Neural cell (in vitro differentiated cells): ENCODE measurements around the gene TRAPPC2. TPM values are rescaled to one million over a fixed set of nuclear protein-coding genes. Genes with fewer than 3 reads are reported as not detected.

Experiments used
- H2AFZ ChIP-seq: fragments of 200-600, 300-800 bp; sonication (generic), shearing (Covaris generic); 2 replicates; pipeline ENCODE4 v1.6.0; 2014; ENCODE audit warnings: low read depth, mild to moderate bottlenecking, antibody characterized with exemption, low read length, moderate library complexity
- H3F3A ChIP-seq: fragments of 200-600 bp; shearing (Covaris generic); 2 replicates; pipeline ENCODE4 v1.6.1; 2016; ENCODE audit warnings: mild to moderate bottlenecking, moderate library complexity, mixed read lengths, antibody characterized with exemption, low read length; ENCODE audit not compliant: insufficient read depth, poor library complexity, severe bottlenecking
- H3K27ac ChIP-seq: fragments of 200-600, 300-800 bp; sonication (generic), shearing (Covaris generic); 2 replicates; pipeline ENCODE4 v1.5.1; 2014; ENCODE audit warnings: mild to moderate bottlenecking, low read length, moderate library complexity
- H3K27me3 ChIP-seq: fragments of 300-800, 200-600 bp; sonication (generic), shearing (Covaris generic); 2 replicates; pipeline ENCODE4 v1.6.0; 2014; ENCODE audit warnings: mild to moderate bottlenecking, low read depth, low read length, moderate library complexity; ENCODE audit not compliant: insufficient read depth
- H3K36me3 ChIP-seq: fragments of 300-800, 200-600 bp; sonication (generic), shearing (Covaris generic); 2 replicates; pipeline ENCODE4 v1.5.1; 2014; ENCODE audit warnings: mild to moderate bottlenecking, antibody characterized with exemption, low read length, moderate library complexity; ENCODE audit not compliant: insufficient read depth
- H3K4me2 ChIP-seq: fragments of 300-800, 200-600 bp; sonication (generic), shearing (Covaris generic); 2 replicates; pipeline ENCODE4 v1.6.0; 2014; ENCODE audit warnings: mild to moderate bottlenecking, low read length
- H3K4me3 ChIP-seq: fragments of 300-800, 200-600 bp; sonication (generic), shearing (Covaris generic); 2 replicates; pipeline ENCODE4 v1.5.1; 2014; ENCODE audit warnings: mild to moderate bottlenecking, low read length, moderate library complexity
- H3K79me2 ChIP-seq: fragments of 200-600 bp; shearing (Covaris generic); replicated peaks from 2 replicates; pipeline ENCODE4 v1.6.0; 2014; ENCODE audit warnings: mild to moderate bottlenecking, low read length, moderate library complexity; ENCODE audit not compliant: insufficient read depth
- H3K9ac ChIP-seq: fragments of 300-800, 200-600 bp; sonication (generic), shearing (Covaris generic); 2 replicates; pipeline ENCODE4 v1.6.1; 2016; ENCODE audit warnings: mild to moderate bottlenecking, low read length, mixed read lengths
- H3K9me2 ChIP-seq: fragments of 200-600 bp; shearing (Covaris generic); 2 replicates; pipeline ENCODE4 v1.6.1; 2016; ENCODE audit warnings: mild to moderate bottlenecking, low read length, mixed read lengths; ENCODE audit not compliant: insufficient read depth
- H3K9me3 ChIP-seq: fragments of 200-600, 300-800 bp; sonication (generic), shearing (Covaris generic); 2 replicates; pipeline ENCODE4 v1.6.1; 2016; ENCODE audit warnings: mild to moderate bottlenecking, mixed run types, low read length, moderate library complexity, mixed read lengths
- H4K20me1 ChIP-seq: fragments of 200-600 bp; shearing (Covaris generic); 2 replicates; pipeline ENCODE4 v1.6.1; 2016; ENCODE audit warnings: mild to moderate bottlenecking, mixed run types; ENCODE audit not compliant: insufficient read depth
- CTCF ChIP-seq: fragments of 450-650 bp; IDR thresholded peaks from 2 replicates; pipeline ENCODE4 v1.5.1; 2014; ENCODE audit warnings: antibody characterized with exemption, mild to moderate bottlenecking, moderate library complexity; ENCODE audit not compliant: poor library complexity, severe bottlenecking
- EP300 ChIP-seq: fragments of 450-650 bp; conservative IDR thresholded peaks from 2 replicates; pipeline ENCODE4 v1.6.1; 2014; ENCODE audit warnings: antibody characterized with exemption, mild to moderate bottlenecking, moderate library complexity; ENCODE audit not compliant: poor library complexity, severe bottlenecking
- EZH2 ChIP-seq: fragments of 200-600, 300-800 bp; shearing (Covaris generic), sonication (generic); IDR thresholded peaks from 2 replicates; pipeline ENCODE4 v1.6.1; 2014; ENCODE audit warnings: antibody characterized with exemption, low read length, borderline replicate concordance, mild to moderate bottlenecking; ENCODE audit not compliant: insufficient read depth, poor library complexity, severe bottlenecking
- MXI1 ChIP-seq: fragments of 450-650 bp; conservative IDR thresholded peaks from 2 replicates; pipeline ENCODE4 v1.6.1; 2014; ENCODE audit warnings: antibody characterized with exemption, mild to moderate bottlenecking; ENCODE audit not compliant: poor library complexity, severe bottlenecking
- POLR2AphosphoS5 ChIP-seq: IDR thresholded peaks from 2 replicates; pipeline ENCODE4 v1.6.1; 2012
- RAD21 ChIP-seq: fragments of 450-650 bp; conservative IDR thresholded peaks from 2 replicates; pipeline ENCODE4 v1.6.1; 2014; ENCODE audit warnings: antibody characterized with exemption, mild to moderate bottlenecking, moderate library complexity
- REST ChIP-seq: IDR thresholded peaks from 2 replicates; pipeline ENCODE4 v1.6.1; 2012; ENCODE audit warnings: borderline replicate concordance
- SMC3 ChIP-seq: fragments of 450-650 bp; conservative IDR thresholded peaks from 2 replicates; pipeline ENCODE4 v1.6.1; 2014; ENCODE audit warnings: antibody characterized with exemption, mild to moderate bottlenecking, moderate library complexity; ENCODE audit not compliant: poor library complexity
- TAF1 ChIP-seq: IDR thresholded peaks from 2 replicates; pipeline ENCODE4 v1.6.1; 2012; ENCODE audit warnings: low read depth
- polyA plus RNA-seq: library from polyadenylated mRNA; depleted of rRNA; stranded (reverse); fragments of >200 nt; gene quantifications from 2 replicates; pipeline ENCODE4 v1.2.3, GENCODE V29; 2014

The TRAPPC2 gene
- polyA plus RNA-seq, 1 donor from 2014 or later, result 94.2 TPM

DNA sequence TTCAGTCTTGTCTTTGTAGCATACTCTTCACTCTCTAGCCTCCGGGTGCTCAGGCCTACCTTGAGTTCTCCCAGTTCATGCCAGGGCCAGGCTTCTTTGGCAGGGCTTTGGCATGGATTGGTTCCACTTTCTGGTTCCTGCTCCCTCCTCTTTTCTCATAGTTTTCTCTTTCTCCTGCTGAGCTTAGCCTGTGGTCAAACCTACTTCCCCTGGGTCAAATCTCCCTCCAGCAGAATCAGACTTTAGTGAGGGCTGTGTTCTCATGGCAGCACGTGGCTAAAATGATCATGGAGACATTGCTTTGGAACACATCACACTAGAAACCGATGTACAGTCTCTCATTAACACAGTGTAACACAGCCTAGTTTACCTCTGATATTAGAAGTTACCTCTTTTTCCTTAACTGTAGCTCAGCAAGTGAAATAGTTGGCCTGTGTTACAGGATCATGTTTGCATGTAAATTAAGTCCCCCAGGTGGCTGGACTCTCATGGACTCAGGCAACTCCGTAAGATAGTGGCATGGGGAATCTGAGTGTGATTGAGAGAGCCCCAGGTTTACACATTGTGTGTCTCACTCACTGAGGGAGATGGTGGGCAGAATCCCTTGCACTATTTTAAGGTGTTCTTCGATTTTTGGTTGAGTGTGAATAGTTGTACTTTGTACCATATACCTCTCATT, 32.2 kb downstream of the TRAPPC2 start:
- H3K9me2 ChIP-seq, result no peaks in the 10 kb centered on the region
- no peaks in the 10 kb centered on the region for H3K9me3 ChIP-seq
- no peak overlapping the region for H3K4me2 ChIP-seq
- no peak overlapping the region for H3K9ac ChIP-seq
- TF ChIP-seq SMC3 (no peak), REST (no peak), TAF1 (no peak), RAD21 (no peak), CTCF (no peak), EZH2 (no peak), POLR2AphosphoS5 (no peak), MXI1 (no peak), EP300 (no peak)
- no peaks in the 10 kb centered on the region for H3K36me3 ChIP-seq
- no peaks in the 10 kb centered on the region for H4K20me1 ChIP-seq
- no peak overlapping the region for H3K27ac ChIP-seq
- no peaks in the 10 kb centered on the region for H3K79me2 ChIP-seq
- H3F3A ChIP-seq, result no peaks in the 10 kb centered on the region
- H3K27me3 ChIP-seq, result no peaks in the 10 kb centered on the region
- no peak overlapping the region for H2AFZ ChIP-seq
- H3K4me3 ChIP-seq, result no peak overlapping the region

GRCh38 chrX:13700380-13700779, 34.0 kb downstream of the TRAPPC2 start:
- H3K4me2 ChIP-seq, result no peak overlapping the region
- no peaks in the 10 kb centered on the region for H3K9me3 ChIP-seq
- H3F3A ChIP-seq, result no peaks in the 10 kb centered on the region
- no peaks in the 10 kb centered on the region for H4K20me1 ChIP-seq
- H3K79me2 ChIP-seq, result no peaks in the 10 kb centered on the region
- TF ChIP-seq EP300, result no peak
- no peak overlapping the region for H2AFZ ChIP-seq
- no peak overlapping the region for H3K9ac ChIP-seq
- H3K4me3 ChIP-seq, result no peak overlapping the region
- H3K27ac ChIP-seq, result no peak overlapping the region
- no peaks in the 10 kb centered on the region for H3K9me2 ChIP-seq
- no peaks in the 10 kb centered on the region for H3K27me3 ChIP-seq
- no peaks in the 10 kb centered on the region for H3K36me3 ChIP-seq
